Ovary (tissue), 9 donors: Measurements from ENCODE around the gene CD36. TPM values are rescaled to one million over a fixed set of nuclear protein-coding genes. Genes with fewer than 3 reads are reported as not detected.

Experiments used
- DNase-seq, 5 donors: peaks; one replicate each; pipeline ENCODE4 v3.0.0-alpha.2; 2019 to 2020
- H3K27ac ChIP-seq, 2 donors: fragments of 200-600 bp; one replicate each; pipeline versions ENCODE4 v1.5.1 to v1.8.0; 2019 to 2022
- H3K27me3 ChIP-seq: fragments of 200-600 bp; one replicate; pipeline ENCODE4 v1.8.0; 2022
- H3K36me3 ChIP-seq: fragments of 200-600 bp; sonication (generic); one replicate; pipeline ENCODE4 v1.5.1; 2019
- H3K4me1 ChIP-seq: one replicate; pipeline ENCODE4 v1.8.1; 2013; ENCODE audit warnings: mild to moderate bottlenecking, moderate library complexity; ENCODE audit not compliant: insufficient read depth
- H3K4me3 ChIP-seq: fragments of 200-600 bp; sonication (generic); one replicate; pipeline ENCODE4 v1.5.1; 2017
- H3K9me3 ChIP-seq, 2 donors: fragments of 200-600 bp in 1 of 2; sonication (generic) in 1 of 2; one replicate each; pipeline versions ENCODE4 v1.5.1 to v1.8.1; 2013 to 2019; ENCODE audit warnings: mild to moderate bottlenecking in 1 of 2, moderate library complexity in 1 of 2
- EP300 ChIP-seq: sonication (generic); formaldehyde crosslinking; IDR thresholded peaks from one replicate; pipeline ENCODE4 v1.6.1; 2017; ENCODE audit warnings: antibody characterized with exemption
- POLR2A ChIP-seq: fragments of 450-650 bp; IDR thresholded peaks from one replicate; pipeline ENCODE4 v1.6.1; 2017; ENCODE audit warnings: antibody characterized with exemption, mild to moderate bottlenecking, moderate library complexity
- WGBS, 3 donors: extraction: QIAGEN DNeasy Blood & Tissue Kit in 1 of 3; methylation state at CpG; one replicate each; pipeline versions ENCODE4 v1.1.5 to v1.1.7; 2013 to 2017; 5-methylcytosine and 5-hydroxymethylcytosine counted together
- intact Hi-C, 4 donors: fragments of 100-400 bp; cut with DNase I; formaldehyde crosslinking; loops; one replicate each; pipeline versions ENCODE4 v1.11.0 to v1.15.1; 2022 to 2023
- polyA plus RNA-seq, 2 donors: library from polyadenylated mRNA; stranded (reverse); fragments of 200-250 nt in 1 of 2; fragments of 350-450 nt in 1 of 2; fragmentation: Illumina TruSeq in 1 of 2; extraction: RNeasy Lipid Tissue Mini Kit (QIAGEN cat#74804) in 1 of 2; gene quantifications; one replicate each; pipeline ENCODE4 v1.2.3, GENCODE V29; 2013 to 2014
- total RNA-seq, 7 donors: library from RNA; depleted of rRNA in 2 of 7; stranded (reverse); fragments of >200 nt in 2 of 7; fragmentation: NEBNext Ultra II Directional in 3 of 7; extraction: Animal tissue kit (Norgen Biotek cat#: 25700) in 3 of 7; gene quantifications; one replicate each; pipeline versions ENCODE4 v1.1.0 to v1.2.4, GENCODE V29; 2016 to 2023
- TF ChIP-seq, protein P1 (sequence below), 3 donors: fragments of 450-650 bp in 2 of 3; fragments of 200-600 bp in 1 of 3; IDR thresholded peaks; one replicate each; pipeline versions ENCODE4 v1.5.1 to v1.8.0; 2016 to 2022; ENCODE audit warnings: antibody characterized with exemption in 3 of 3, mild to moderate bottlenecking in 1 of 3
- donor health status: DM: no; HTN: no; CAD: no; lungs with moderate emphysema.
- donor health status: DM: no; HTN: no; CAD: no.
- donor health status: Bipolar disorder and iron deficiency.
- donor health status: DM: yes; HTN: yes; CAD: no.
- donor health status: DM: no; HTN: no; CAD: no.
- donor health status: DM: yes; HTN: yes; CAD: no.

The CD36 gene
- total and polyA plus RNA-seq, 9 donors = 3.1 to 55.4 (median 9.1) TPM

DNA sequence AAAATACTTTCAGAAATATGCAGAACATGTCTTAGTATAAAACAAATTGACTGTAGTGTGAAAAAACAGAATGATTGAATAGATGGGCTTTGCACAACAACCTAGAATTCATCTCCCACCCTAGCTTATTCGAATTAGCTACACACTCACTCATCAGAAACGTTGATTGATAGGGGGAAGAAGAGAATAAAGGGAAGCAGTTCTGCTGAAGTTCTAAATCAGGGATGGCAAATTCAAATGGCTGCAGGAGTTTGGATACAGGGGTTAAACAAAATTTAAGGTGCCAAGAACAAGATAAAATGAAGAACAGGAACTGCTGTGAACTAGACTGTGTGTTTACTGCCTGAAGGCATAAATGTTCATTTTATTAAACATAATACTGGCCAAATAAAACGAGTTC, 9.0 kb downstream of the CD36 start:
- no peak for DNase-seq
- 65 to 71% (median 70%) methylated on average over 3 of the region's 3 CpGs for WGBS, 3 donors
- Histone ChIP-seq H3K4me1 (no peaks in the 10 kb centered on the region), H3K27me3 (no peaks in the 10 kb centered on the region), H3K4me3 (no peak overlapping the region), H3K36me3 (no peaks in the 10 kb centered on the region), H3K27ac (no peak overlapping the region), H3K9me3 (no peaks in the 10 kb centered on the region)
- TF ChIP-seq, protein P1, sequence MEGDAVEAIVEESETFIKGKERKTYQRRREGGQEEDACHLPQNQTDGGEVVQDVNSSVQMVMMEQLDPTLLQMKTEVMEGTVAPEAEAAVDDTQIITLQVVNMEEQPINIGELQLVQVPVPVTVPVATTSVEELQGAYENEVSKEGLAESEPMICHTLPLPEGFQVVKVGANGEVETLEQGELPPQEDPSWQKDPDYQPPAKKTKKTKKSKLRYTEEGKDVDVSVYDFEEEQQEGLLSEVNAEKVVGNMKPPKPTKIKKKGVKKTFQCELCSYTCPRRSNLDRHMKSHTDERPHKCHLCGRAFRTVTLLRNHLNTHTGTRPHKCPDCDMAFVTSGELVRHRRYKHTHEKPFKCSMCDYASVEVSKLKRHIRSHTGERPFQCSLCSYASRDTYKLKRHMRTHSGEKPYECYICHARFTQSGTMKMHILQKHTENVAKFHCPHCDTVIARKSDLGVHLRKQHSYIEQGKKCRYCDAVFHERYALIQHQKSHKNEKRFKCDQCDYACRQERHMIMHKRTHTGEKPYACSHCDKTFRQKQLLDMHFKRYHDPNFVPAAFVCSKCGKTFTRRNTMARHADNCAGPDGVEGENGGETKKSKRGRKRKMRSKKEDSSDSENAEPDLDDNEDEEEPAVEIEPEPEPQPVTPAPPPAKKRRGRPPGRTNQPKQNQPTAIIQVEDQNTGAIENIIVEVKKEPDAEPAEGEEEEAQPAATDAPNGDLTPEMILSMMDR (IDR thresholded peaks at IDR 0.05) = no peak
- TF ChIP-seq EP300 (no peak), POLR2A (no peak)
- intact Hi-C loops = no loop called here

DNA sequence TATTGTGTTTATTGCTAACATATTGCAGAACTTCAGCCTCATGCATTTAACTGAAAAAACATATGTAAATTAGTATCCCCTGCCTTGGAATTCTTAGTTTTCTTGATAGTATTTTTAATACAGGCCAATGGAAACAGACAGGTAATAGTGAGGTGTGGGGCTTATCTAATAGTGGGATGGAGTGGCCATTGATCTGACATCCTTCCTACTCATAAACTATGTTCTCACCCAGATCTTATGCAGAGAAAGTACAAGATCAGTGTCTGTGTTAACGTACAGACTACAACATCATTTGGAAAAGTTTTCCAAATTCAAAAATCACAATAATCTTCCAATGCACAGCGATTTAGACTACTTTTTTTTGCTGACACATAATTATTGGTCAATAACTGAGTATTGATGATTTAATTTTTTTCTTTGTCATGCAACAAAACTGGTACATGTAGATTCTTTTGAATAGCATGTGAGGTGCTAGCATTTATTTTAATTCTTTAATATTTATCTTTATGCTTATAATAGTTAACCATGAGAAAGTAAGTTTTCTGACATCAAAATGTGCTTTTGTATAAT, 9.7 kb downstream of the CD36 start:
- TF ChIP-seq POLR2A (no peak), EP300 (no peak)
- TF ChIP-seq, protein P1 (IDR thresholded peaks at IDR 0.05) = no peak
- WGBS, 3 donors = 91 to 95% (median 91%) methylated on average over 2 of the region's 2 CpGs
- no peak for DNase-seq
- H3K9me3 ChIP-seq = no peaks in the 10 kb centered on the region
- no peak overlapping the region for H3K27ac ChIP-seq
- H3K27me3 ChIP-seq = no peaks in the 10 kb centered on the region
- intact Hi-C loops = no loop called here
- H3K4me1 ChIP-seq = no peaks in the 10 kb centered on the region
- no peak overlapping the region for H3K4me3 ChIP-seq
- H3K36me3 ChIP-seq = no peaks in the 10 kb centered on the region

DNA sequence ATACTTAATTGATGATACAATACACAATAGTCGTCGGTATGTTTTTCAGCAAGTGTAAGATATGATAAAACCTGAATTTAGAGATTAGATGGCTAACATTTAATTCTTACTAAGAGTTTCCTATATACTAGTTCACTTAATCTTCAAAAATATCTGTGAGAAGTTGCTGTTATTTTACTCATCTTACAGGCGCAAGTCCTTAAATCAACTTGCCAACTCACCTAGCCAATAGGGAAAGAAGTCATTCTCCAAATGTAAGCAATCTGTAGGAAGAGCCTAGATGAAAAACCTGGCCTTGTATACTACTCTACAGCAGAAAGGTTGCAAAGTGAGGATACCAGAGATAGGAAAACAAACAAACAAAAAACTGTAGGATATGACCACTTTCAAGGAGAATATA, 10.6 kb downstream of the CD36 start:
- Histone ChIP-seq H3K36me3 (no peaks in the 10 kb centered on the region), H3K4me3 (no peak overlapping the region), H3K9me3 (no peaks in the 10 kb centered on the region), H3K4me1 (no peaks in the 10 kb centered on the region), H3K27ac (no peak overlapping the region), H3K27me3 (no peaks in the 10 kb centered on the region)
- no peak for DNase-seq
- intact Hi-C loops = no loop called here
- WGBS, 3 donors = 93 to 94% (median 93%) methylated on average over 3 of the region's 3 CpGs
- TF ChIP-seq EP300 (no peak), POLR2A (no peak)
- TF ChIP-seq, protein P1 (IDR thresholded peaks at IDR 0.05) = no peak

DNA sequence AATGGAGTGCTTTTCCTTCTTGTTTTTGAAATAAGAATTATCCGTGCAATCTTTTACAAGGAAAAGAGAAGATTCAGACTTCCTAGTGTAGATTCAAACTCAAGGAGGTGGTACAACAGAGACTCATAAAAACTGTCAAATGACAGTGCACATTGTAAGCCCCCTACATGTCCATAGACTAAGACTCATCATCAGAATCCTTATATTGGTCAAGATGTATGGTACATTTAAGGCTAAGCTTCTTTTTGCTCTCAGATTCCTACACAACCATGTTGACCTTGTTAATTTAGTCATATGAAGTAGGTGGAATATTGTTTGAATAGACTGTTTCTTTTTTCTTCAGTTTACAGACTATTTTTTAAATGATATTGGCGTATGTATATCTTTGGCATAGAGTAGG, 11.6 kb downstream of the CD36 start:
- intact Hi-C loops = no loop called here
- no peak for DNase-seq
- Histone ChIP-seq H3K27ac (no peak overlapping the region), H3K9me3 (no peaks in the 10 kb centered on the region), H3K4me1 (no peaks in the 10 kb centered on the region), H3K4me3 (no peak overlapping the region), H3K36me3 (no peaks in the 10 kb centered on the region), H3K27me3 (no peaks in the 10 kb centered on the region)
- 46 to 99% (median 96%) methylated on average over 2 of the region's 2 CpGs for WGBS, 3 donors
- TF ChIP-seq, protein P1 (IDR thresholded peaks at IDR 0.05) = no peak
- TF ChIP-seq POLR2A (no peak), EP300 (no peak)
